Cardiac muscle cell (in vitro differentiated cells and primary cell): Measurements from ENCODE around the gene STOML2. TPM values are rescaled to one million over a fixed set of nuclear protein-coding genes. Genes with fewer than 3 reads are reported as not detected.

Source experiments
- DNase-seq, 2 donors: peaks; one replicate each; pipeline versions ENCODE4 v3.0.0 to v3.0.0-alpha.2; 2010 to 2017; ENCODE audit warnings: low read depth in 1 of 2, low spot score in 1 of 2
- H3K27ac ChIP-seq: fragments of 200-600 bp; sonication (generic); 2 replicates; pipeline ENCODE4 v1.5.1; 2016
- H3K27me3 ChIP-seq: fragments of 200-600 bp; sonication (generic); 2 replicates; pipeline ENCODE4 v1.6.0; 2016; ENCODE audit warnings: control low read depth
- H3K36me3 ChIP-seq: fragments of 200-600 bp; sonication (generic); 2 replicates; pipeline ENCODE4 v1.5.1; 2016; ENCODE audit warnings: control low read depth
- H3K4me1 ChIP-seq: fragments of 200-600 bp; sonication (generic); 2 replicates; pipeline ENCODE4 v1.8.1; 2017; ENCODE audit warnings: low read depth, mild to moderate bottlenecking, mixed run types
- H3K4me3 ChIP-seq: fragments of 200-600 bp; sonication (generic); 2 replicates; pipeline ENCODE4 v1.5.1; 2016; ENCODE audit warnings: mild to moderate bottlenecking
- H3K9me3 ChIP-seq: fragments of 200-600 bp; sonication (generic); 2 replicates; pipeline ENCODE4 v1.5.1; 2017; ENCODE audit warnings: low read depth, mild to moderate bottlenecking, control low read depth
- polyA plus RNA-seq: library from polyadenylated mRNA; unstranded; fragments of >200 nt; fragmentation: Nextera tagmentation; extraction: Ambion mirVana; gene quantifications from 2 replicates; pipeline ENCODE4 v1.2.1, GENCODE V29; 2016
- total RNA-seq: library from RNA; depleted of rRNA; stranded (reverse); fragments of >200 nt; gene quantifications from 2 replicates; pipeline ENCODE4 v1.2.3, GENCODE V29; 2016
- TF ChIP-seq, protein P1 (sequence below): IDR thresholded peaks from 2 replicates; pipeline ENCODE4 v1.5.1; 2012; ENCODE audit warnings: low read depth, mild to moderate bottlenecking, low read length

STOML2 gene
- total and polyA plus RNA-seq, 2 experiments from 2014 or later = 151 to 201 TPM

DNA sequence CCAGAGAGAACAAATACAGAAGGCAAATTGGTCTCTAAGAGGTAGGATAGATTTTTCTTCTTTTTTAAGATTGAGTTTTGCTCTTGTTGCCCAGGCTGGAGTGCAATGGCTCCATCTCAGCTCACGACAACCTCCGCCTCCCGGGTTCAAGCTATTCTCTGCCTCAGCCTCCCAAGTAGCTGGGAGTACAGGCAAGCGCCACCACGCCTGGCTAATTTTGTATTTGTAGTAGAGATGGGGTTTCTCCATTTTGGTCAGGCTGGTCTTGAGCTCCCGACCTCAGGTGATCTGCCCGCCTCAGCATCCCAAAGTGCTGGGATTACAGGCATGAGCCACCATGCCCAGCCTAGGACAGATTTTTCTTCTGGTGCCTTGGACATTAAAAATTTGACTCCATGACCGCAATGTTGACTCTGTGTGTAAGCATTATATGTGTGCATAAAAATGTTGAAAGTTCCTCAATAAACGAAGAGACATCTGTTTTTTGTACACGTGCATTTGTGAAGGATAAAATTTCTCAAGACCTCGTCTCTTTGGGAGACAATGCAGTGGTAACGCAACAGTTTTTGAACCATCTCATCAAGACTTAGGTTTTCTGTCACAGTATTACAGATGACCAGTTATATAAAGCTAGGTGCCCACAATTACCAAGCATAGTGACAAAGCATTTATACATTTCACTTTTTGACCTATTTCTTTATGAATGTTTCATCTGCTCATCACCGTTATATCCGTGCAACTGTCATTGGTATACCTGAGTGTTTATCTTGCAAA, 47.9 kb downstream of the STOML2 start:
- no peaks in the 10 kb centered on the region for H3K9me3 ChIP-seq
- no peaks in the 10 kb centered on the region for H3K27me3 ChIP-seq
- H3K27ac ChIP-seq = no peak overlapping the region
- H3K36me3 ChIP-seq = peaks cover 50% of the 10 kb centered on the region
- TF ChIP-seq, protein P1, sequence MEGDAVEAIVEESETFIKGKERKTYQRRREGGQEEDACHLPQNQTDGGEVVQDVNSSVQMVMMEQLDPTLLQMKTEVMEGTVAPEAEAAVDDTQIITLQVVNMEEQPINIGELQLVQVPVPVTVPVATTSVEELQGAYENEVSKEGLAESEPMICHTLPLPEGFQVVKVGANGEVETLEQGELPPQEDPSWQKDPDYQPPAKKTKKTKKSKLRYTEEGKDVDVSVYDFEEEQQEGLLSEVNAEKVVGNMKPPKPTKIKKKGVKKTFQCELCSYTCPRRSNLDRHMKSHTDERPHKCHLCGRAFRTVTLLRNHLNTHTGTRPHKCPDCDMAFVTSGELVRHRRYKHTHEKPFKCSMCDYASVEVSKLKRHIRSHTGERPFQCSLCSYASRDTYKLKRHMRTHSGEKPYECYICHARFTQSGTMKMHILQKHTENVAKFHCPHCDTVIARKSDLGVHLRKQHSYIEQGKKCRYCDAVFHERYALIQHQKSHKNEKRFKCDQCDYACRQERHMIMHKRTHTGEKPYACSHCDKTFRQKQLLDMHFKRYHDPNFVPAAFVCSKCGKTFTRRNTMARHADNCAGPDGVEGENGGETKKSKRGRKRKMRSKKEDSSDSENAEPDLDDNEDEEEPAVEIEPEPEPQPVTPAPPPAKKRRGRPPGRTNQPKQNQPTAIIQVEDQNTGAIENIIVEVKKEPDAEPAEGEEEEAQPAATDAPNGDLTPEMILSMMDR = no peak
- DNase-seq = no peak
- H3K4me1 ChIP-seq = peaks cover 6% of the 10 kb centered on the region
- no peak overlapping the region for H3K4me3 ChIP-seq

DNA sequence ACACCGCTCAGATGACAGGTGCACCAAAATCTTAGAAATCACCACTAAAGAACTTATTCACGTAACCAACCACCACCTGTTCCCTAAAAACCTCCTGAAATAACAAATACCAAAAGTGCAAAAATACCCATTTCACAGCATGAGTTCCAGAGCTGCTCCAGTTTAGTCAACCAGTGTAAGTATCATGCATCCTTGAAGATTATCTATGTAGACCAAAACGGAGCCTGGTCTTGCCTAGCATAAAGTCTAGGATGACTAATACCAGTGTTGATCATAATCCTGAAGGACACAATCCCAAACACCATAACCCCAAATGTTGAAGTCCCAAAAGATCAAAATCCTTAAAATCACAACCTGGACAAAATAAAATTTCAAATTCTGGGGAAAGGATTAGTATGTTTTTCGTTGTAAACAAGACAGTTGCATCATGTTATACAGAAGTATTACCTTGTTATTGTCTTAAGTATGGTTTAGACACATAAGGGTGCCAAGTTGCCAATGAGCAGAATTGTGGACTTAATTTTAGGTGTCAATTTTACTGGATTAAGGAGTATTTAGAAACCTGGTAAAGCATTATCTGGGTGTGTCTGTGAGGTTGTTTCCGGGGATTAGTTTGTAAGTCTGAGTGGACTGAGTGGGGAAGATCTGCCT, 48.6 kb downstream of the STOML2 start:
- no peak for DNase-seq
- Histone ChIP-seq H3K4me1 (peaks cover 6% of the 10 kb centered on the region), H3K27me3 (no peaks in the 10 kb centered on the region), H3K4me3 (no peak overlapping the region), H3K36me3 (peaks cover 42% of the 10 kb centered on the region), H3K27ac (no peak overlapping the region), H3K9me3 (no peaks in the 10 kb centered on the region)
- TF ChIP-seq, protein P1 = no peak

DNA sequence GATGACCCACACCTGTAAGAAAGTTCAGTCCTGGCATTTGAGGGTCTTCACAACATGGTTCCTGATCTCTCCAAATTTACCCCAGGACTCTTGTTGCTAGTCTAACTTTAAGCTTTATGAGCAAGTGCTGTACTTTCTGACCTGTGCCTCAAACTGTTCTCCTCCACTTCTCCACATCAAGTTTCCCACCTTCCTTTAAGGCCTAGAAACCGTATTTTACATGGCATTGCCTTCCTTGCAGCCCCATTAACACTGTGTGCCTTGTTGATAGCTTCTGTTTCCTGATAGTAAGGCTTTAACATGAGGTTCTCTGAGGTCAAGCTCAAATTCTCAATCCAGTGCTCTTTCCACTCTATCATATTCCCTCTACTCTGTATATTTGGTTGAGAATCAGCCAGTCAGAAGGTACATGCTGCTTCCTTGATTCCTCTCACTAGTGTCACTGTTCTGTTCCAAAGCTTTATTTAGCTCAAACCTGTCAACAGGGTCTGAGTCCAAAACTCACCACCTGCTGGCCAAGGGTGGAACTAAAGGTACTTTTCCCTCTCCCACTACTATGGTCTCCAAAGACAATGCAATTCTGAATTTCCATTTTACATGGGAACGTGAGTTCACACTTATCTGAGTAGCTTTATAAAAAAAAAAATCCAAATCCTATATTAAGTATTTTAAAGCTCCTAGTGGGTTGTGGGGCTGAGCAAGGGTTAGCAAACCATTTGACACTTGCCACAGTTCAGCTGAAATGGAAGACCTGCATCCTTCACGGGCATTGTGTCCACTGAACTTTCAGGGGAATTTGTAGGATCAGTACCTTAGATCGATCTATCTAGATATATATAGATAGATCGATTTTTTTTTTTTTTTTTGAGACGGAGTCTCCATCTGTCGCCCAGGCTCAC, 51.6 kb downstream of the STOML2 start:
- TF ChIP-seq, protein P1 = peak; percentile 70
- H3K4me1 ChIP-seq = peaks cover 6% of the 10 kb centered on the region
- H3K36me3 ChIP-seq = peaks cover 24% of the 10 kb centered on the region
- peak overlapping the region; percentile 12 for H3K27ac ChIP-seq
- no peaks in the 10 kb centered on the region for H3K9me3 ChIP-seq
- H3K27me3 ChIP-seq = no peaks in the 10 kb centered on the region
- peak; percentile 75 to 81 for DNase-seq
- H3K4me3 ChIP-seq = no peak overlapping the region

Other genes with a start within 250 kb of the STOML2 start
- gene PHF24, start 144.8 kb downstream of the STOML2 start, total RNA-seq = 1.1 and 2.9 TPM in 2 replicates
- 0.95 and 1.4 TPM in 2 replicates for gene PHF24, start 144.8 kb downstream of the STOML2 start, polyA plus RNA-seq
- gene DNAJB5, start 113.4 kb downstream of the STOML2 start, total RNA-seq = 39.0 and 44.1 TPM in 2 replicates
- gene DNAJB5, start 113.4 kb downstream of the STOML2 start, polyA plus RNA-seq = 24.6 and 32.2 TPM in 2 replicates
- 226 and 328 TPM in 2 replicates for gene VCP, start 30.5 kb downstream of the STOML2 start, total RNA-seq
- 301 and 338 TPM in 2 replicates for gene VCP, start 30.5 kb downstream of the STOML2 start, polyA plus RNA-seq
- gene FANCG, start 23.2 kb downstream of the STOML2 start, total RNA-seq = 22.8 and 32.8 TPM in 2 replicates
- gene FANCG, start 23.2 kb downstream of the STOML2 start, polyA plus RNA-seq = 31.7 and 46.5 TPM in 2 replicates
- gene PIGO, start 6.5 kb downstream of the STOML2 start, total RNA-seq = 23.6 and 26.9 TPM in 2 replicates
- gene PIGO, start 6.5 kb downstream of the STOML2 start, polyA plus RNA-seq = 35.1 and 36.0 TPM in 2 replicates
- 31.3 and 46.0 TPM in 2 replicates for gene ATOSB, start 12.7 kb upstream of the STOML2 start, total RNA-seq
- 25.5 and 29.5 TPM in 2 replicates for gene ATOSB, start 12.7 kb upstream of the STOML2 start, polyA plus RNA-seq
- 36.6 and 43.7 TPM in 2 replicates for gene UNC13B, start 58.9 kb upstream of the STOML2 start, total RNA-seq
- 16.3 and 23.1 TPM in 2 replicates for gene UNC13B, start 58.9 kb upstream of the STOML2 start, polyA plus RNA-seq